Keratinocyte (primary cell): ENCODE data around the gene ABCC4. TPM values are rescaled to one million over a fixed set of nuclear protein-coding genes. Genes with fewer than 3 reads are reported as not detected.

Source experiments
- DNase-seq: peaks from one replicate; pipeline ENCODE4 v3.0.0-alpha.2; 2011; ENCODE audit warnings: low read depth, missing footprints, low spot score
- FAIRE-seq: peaks from 2 replicates; lab custom pipeline; 2011; peaks lifted over from hg19 to GRCh38; lab: Jason Lieb, UNC
- H2AFZ ChIP-seq: 2 replicates; pipeline ENCODE4 v1.6.0; 2012; ENCODE audit warnings: low read length, control low read depth, inconsistent platforms; ENCODE audit not compliant: control insufficient read depth
- H3K27ac ChIP-seq: 2 replicates; pipeline ENCODE4 v1.5.1; 2011; ENCODE audit warnings: low read length; ENCODE audit not compliant: control insufficient read depth, insufficient read depth
- H3K27me3 ChIP-seq: 3 replicates; pipeline ENCODE4 v1.6.0; 2011; ENCODE audit warnings: low read length; ENCODE audit not compliant: control insufficient read depth, insufficient read depth; ENCODE audit errors: extremely low read depth
- H3K36me3 ChIP-seq, 2 experiments: 2 replicates in 1 of 2; 3 replicates in 1 of 2; pipeline ENCODE4 v1.5.1; 2011; ENCODE audit warnings: low read length in 2 of 2, mild to moderate bottlenecking in 1 of 2; ENCODE audit not compliant: control insufficient read depth in 2 of 2, insufficient read depth in 2 of 2; ENCODE audit errors: extremely low read depth in 1 of 2
- H3K4me1 ChIP-seq: 3 replicates; pipeline ENCODE4 v1.5.1; 2011; ENCODE audit warnings: low read length; ENCODE audit not compliant: control insufficient read depth, insufficient read depth; ENCODE audit errors: extremely low read depth
- H3K4me2 ChIP-seq: 3 replicates; pipeline ENCODE4 v1.6.0; 2011; ENCODE audit warnings: low read depth, low read length; ENCODE audit not compliant: control insufficient read depth, insufficient read depth; ENCODE audit errors: extremely low read depth
- H3K4me3 ChIP-seq, 3 experiments: fragments of 200-600 bp in 1 of 3; sonication (generic) in 1 of 3; 2 replicates in 2 of 3; 3 replicates in 1 of 3; pipeline ENCODE4 v1.5.1; 2011 to 2016; ENCODE audit warnings: low read length in 3 of 3, mild to moderate bottlenecking in 3 of 3, control low read depth in 2 of 3, inconsistent platforms in 1 of 3, low read depth in 1 of 3, mixed read lengths in 1 of 3, mixed run types in 1 of 3, moderate library complexity in 1 of 3; ENCODE audit not compliant: control insufficient read depth in 2 of 3, insufficient read depth in 2 of 3; ENCODE audit errors: extremely low read depth in 1 of 3
- H3K79me2 ChIP-seq: 2 replicates; pipeline ENCODE4 v1.6.0; 2012; ENCODE audit warnings: low read length; ENCODE audit not compliant: control insufficient read depth, insufficient read depth
- H3K9ac ChIP-seq: 3 replicates; pipeline ENCODE4 v1.6.0; 2011; ENCODE audit warnings: low read length; ENCODE audit not compliant: control insufficient read depth, insufficient read depth; ENCODE audit errors: extremely low read depth
- H3K9me1 ChIP-seq: 3 replicates; pipeline ENCODE4 v1.6.0; 2011; ENCODE audit warnings: low read length; ENCODE audit not compliant: control insufficient read depth, insufficient read depth; ENCODE audit errors: extremely low read depth
- H3K9me3 ChIP-seq: 2 replicates; pipeline ENCODE4 v1.5.1; 2012; ENCODE audit warnings: low read depth, low read length; ENCODE audit not compliant: control insufficient read depth
- H4K20me1 ChIP-seq: 3 replicates; pipeline ENCODE4 v1.6.0; 2011; ENCODE audit warnings: low read length; ENCODE audit not compliant: control insufficient read depth, insufficient read depth; ENCODE audit errors: extremely low read depth
- CTCF ChIP-seq, 3 experiments: IDR thresholded peaks in 1 of 3; conservative IDR thresholded peaks in 1 of 3; optimal IDR thresholded peaks in 1 of 3; 2 replicates in 2 of 3; 3 replicates in 1 of 3; pipeline versions ENCODE3 to v1.5.1; 2011; ENCODE audit warnings: low read length in 3 of 3, mild to moderate bottlenecking in 3 of 3, moderate library complexity in 2 of 3, control low read depth in 1 of 3, inconsistent platforms in 1 of 3; ENCODE audit not compliant: insufficient read depth in 2 of 3; ENCODE audit errors: extremely low read depth in 1 of 3
- EZH2 ChIP-seq: IDR thresholded peaks from one replicate; pipeline ENCODE4 v1.6.1; 2012; ENCODE audit warnings: inconsistent platforms, mild to moderate bottlenecking, low read length, moderate library complexity
- dilution Hi-C: fragments of 300-500 bp; cut with MboI; formaldehyde crosslinking; loops from one replicate; pipeline ENCODE4 v1.7.0; 2020; ENCODE audit warnings: low sequenced_read_pairs; ENCODE audit not compliant: extremely low pct_ligation_motif_present
- polyA plus RNA-seq, 5 experiments: library from polyadenylated mRNA; depleted of rRNA in 3 of 5; stranded (reverse) in 3 of 5; stranded (forward) in 1 of 5; unstranded in 1 of 5; fragments of >200 nt; gene quantifications; 1 replicate in 1 of 5; 2 replicates in 3 of 5; 3 replicates in 1 of 5; pipeline versions ENCODE4 v1.2.1 to v1.2.3, GENCODE V29; 2011 to 2012; ENCODE audit warnings: missing spikeins in 2 of 5, low read depth in 1 of 5, low replicate concordance in 1 of 5

ABCC4 gene
- polyA plus RNA-seq, 1 donor (not counting 4 experiments of a cell fraction or from before 2014, with no cell fraction given) = 13.8 TPM

DNA sequence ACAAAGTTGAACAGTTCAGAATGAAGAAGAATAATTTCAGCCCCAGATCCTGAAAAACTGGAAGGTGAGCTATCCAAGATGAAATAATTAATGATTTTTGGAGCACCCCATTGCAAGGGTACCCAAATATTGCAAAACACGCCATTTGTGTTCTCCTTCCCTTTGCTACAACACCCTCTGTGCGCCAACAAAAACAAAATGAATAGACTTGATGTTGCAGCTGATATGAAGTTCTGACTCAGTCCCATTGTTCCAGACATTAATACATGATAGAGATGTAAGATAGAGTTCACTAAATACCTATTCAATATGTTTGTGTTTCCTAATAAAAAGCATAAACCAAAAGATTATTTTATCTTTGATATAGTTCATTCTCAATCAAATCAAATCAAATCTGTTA, 301.4 kb downstream of the ABCC4 start:
- H3K27me3 ChIP-seq = peaks cover 5% of the 10 kb centered on the region
- dilution Hi-C loops = no loop called here
- H3K9ac ChIP-seq = no peak overlapping the region
- H3K36me3 ChIP-seq = no peaks in the 10 kb centered on the region
- TF ChIP-seq CTCF (optimal IDR thresholded peaks at IDR 0.05 in 1 of 3, IDR thresholded peaks at IDR 0.05 in 1 of 3, conservative IDR thresholded peaks at IDR 0.05 in 1 of 3; ENCODE audit: extremely low read depth in 1 of 3, insufficient read depth in 2 of 3, low read length in 3 of 3) (no peak), EZH2 (no peak)
- H3K4me2 ChIP-seq = no peak overlapping the region
- H3K4me3 ChIP-seq = no peak overlapping the region
- DNase-seq (no peak), FAIRE-seq (no peak)
- no peaks in the 10 kb centered on the region for H3K9me1 ChIP-seq
- no peaks in the 10 kb centered on the region for H4K20me1 ChIP-seq
- H3K27ac ChIP-seq = no peak overlapping the region
- H3K9me3 ChIP-seq = no peaks in the 10 kb centered on the region
- H3K4me1 ChIP-seq = no peaks in the 10 kb centered on the region
- no peak overlapping the region for H2AFZ ChIP-seq
- no peaks in the 10 kb centered on the region for H3K79me2 ChIP-seq

DNA sequence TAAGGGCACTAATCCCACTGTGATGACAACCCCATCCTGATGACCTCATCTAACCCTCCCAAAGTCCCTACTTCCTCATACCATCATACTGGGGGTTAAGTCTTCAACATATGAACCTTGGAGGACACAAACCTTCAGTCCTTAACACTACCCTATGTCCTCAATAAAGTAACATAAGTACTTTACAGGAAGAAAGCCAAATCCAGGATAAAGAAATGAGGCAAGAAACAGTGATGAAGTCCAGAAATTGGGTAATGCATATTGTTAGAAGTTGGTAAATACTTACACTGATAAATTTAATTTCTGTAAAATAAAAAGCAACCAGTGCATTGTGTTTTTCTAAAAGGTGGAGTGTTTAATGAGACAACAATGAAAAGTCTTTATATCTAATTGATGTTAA, 304.1 kb downstream of the ABCC4 start:
- Histone ChIP-seq H4K20me1 (no peaks in the 10 kb centered on the region), H3K36me3 (no peaks in the 10 kb centered on the region), H3K4me2 (no peak overlapping the region), H3K9me1 (no peaks in the 10 kb centered on the region), H3K9ac (no peak overlapping the region), H2AFZ (no peak overlapping the region), H3K79me2 (no peaks in the 10 kb centered on the region), H3K4me1 (no peaks in the 10 kb centered on the region), H3K4me3 (no peak overlapping the region), H3K27ac (no peak overlapping the region), H3K27me3 (no peaks in the 10 kb centered on the region), H3K9me3 (no peaks in the 10 kb centered on the region)
- no peak for DNase-seq
- FAIRE-seq = no peak
- TF ChIP-seq CTCF (optimal IDR thresholded peaks at IDR 0.05 in 1 of 3, IDR thresholded peaks at IDR 0.05 in 1 of 3, conservative IDR thresholded peaks at IDR 0.05 in 1 of 3; ENCODE audit: extremely low read depth in 1 of 3, insufficient read depth in 2 of 3, low read length in 3 of 3) (no peak), EZH2 (no peak)
- dilution Hi-C loops = no loop called here
